ENCODE measurements around the gene UBAP1L. TPM values are rescaled to one million over a fixed set of nuclear protein-coding genes. Genes with fewer than 3 reads are reported as not detected.

UBAP1L gene
- total and polyA plus RNA-seq, 2 experiments from 2014 or later: 1.8 to 2.5 TPM

Small RNA genes lying within 50 kb of the gene (small RNA-seq; reads per million reads assigned to genes)
- gene AC013553.1: not detected

Other genes with a start within 250 kb of the UBAP1L start
- 1.8 and 3.6 TPM in 2 replicates for gene ANKDD1A, start 203.3 kb downstream of the UBAP1L start, total RNA-seq
- gene ANKDD1A, start 203.3 kb downstream of the UBAP1L start, polyA plus RNA-seq: 5.8 and 6.1 TPM in 2 replicates
- 86.4 and 111 TPM in 2 replicates for gene SPG21, start 125.3 kb downstream of the UBAP1L start, total RNA-seq
- gene SPG21, start 125.3 kb downstream of the UBAP1L start, polyA plus RNA-seq: 138 and 149 TPM in 2 replicates
- 15.4 and 18.2 TPM in 2 replicates for gene MTFMT, start 85.6 kb downstream of the UBAP1L start, total RNA-seq
- 16.8 TPM in 2 replicates for gene MTFMT, start 85.6 kb downstream of the UBAP1L start, polyA plus RNA-seq
- 6.5 and 8.8 TPM in 2 replicates for gene SLC51B, start 69.8 kb downstream of the UBAP1L start, total RNA-seq
- 5.8 and 8.6 TPM in 2 replicates for gene SLC51B, start 69.8 kb downstream of the UBAP1L start, polyA plus RNA-seq
- gene RASL12, start 47.2 kb downstream of the UBAP1L start, total RNA-seq: 6.4 and 6.5 TPM in 2 replicates
- 4.6 and 5.1 TPM in 2 replicates for gene RASL12, start 47.2 kb downstream of the UBAP1L start, polyA plus RNA-seq
- not detected in 2 replicates for gene KBTBD13, start 38.5 kb downstream of the UBAP1L start, total RNA-seq
- 0.10 and 0.56 TPM in 2 replicates for gene KBTBD13, start 38.5 kb downstream of the UBAP1L start, polyA plus RNA-seq
- gene PDCD7, start 18.6 kb upstream of the UBAP1L start, total RNA-seq: 15.2 and 18.7 TPM in 2 replicates
- gene PDCD7, start 18.6 kb upstream of the UBAP1L start, polyA plus RNA-seq: 13.6 and 17.5 TPM in 2 replicates
- 53.4 and 53.5 TPM in 2 replicates for gene CLPX, start 70.1 kb upstream of the UBAP1L start, total RNA-seq
- 20.0 and 33.8 TPM in 2 replicates for gene CLPX, start 70.1 kb upstream of the UBAP1L start, polyA plus RNA-seq
- gene CILP, start 96.3 kb upstream of the UBAP1L start, total RNA-seq: 62.9 and 67.1 TPM in 2 replicates
- gene CILP, start 96.3 kb upstream of the UBAP1L start, polyA plus RNA-seq: 69.2 and 96.4 TPM in 2 replicates
- gene PARP16, start 171.7 kb upstream of the UBAP1L start, total RNA-seq: 9.3 and 13.2 TPM in 2 replicates
- 16.0 and 19.7 TPM in 2 replicates for gene PARP16, start 171.7 kb upstream of the UBAP1L start, polyA plus RNA-seq
- not detected in 2 replicates for gene RNU5A-1, start 180.9 kb upstream of the UBAP1L start, total RNA-seq
- not detected in 2 replicates for gene RNU5A-1, start 180.9 kb upstream of the UBAP1L start, polyA plus RNA-seq
- gene RNU5B-1, start 189.5 kb upstream of the UBAP1L start, total RNA-seq: not detected in 2 replicates
- gene RNU5B-1, start 189.5 kb upstream of the UBAP1L start, polyA plus RNA-seq: not detected in 2 replicates

Measured in hepatocyte (in vitro differentiated cells).